C4-2B (cell line): ENCODE measurements around the gene ARHGAP26.
"Not testable (repeated sequence)": the region's sequence is repeated elsewhere in the genome, so short reads cannot be mapped to it uniquely, and the experiment has no call there.

ENCODE experiments used
- CTCF ChIP-seq: fragments of 450-650 bp; conservative IDR thresholded peaks from 2 replicates; pipeline ENCODE4 v1.5.1; 2017; ENCODE audit warnings: mild to moderate bottlenecking
- ZFX ChIP-seq: fragments of 450-650 bp; IDR thresholded peaks from 2 replicates; pipeline ENCODE4 v1.6.1; 2017

GRCh38 chr5:142989270-142989669 lies 219.1 kb downstream of the ARHGAP26 start:
- TF ChIP-seq CTCF, ZFX: not testable (repeated sequence)
